ENCODE results near the gene LY6G6F. TPM values are rescaled to one million over a fixed set of nuclear protein-coding genes. Genes with fewer than 3 reads are reported as not detected.

Gene LY6G6F
- total RNA-seq, 1 donor, result not detected

GRCh38 chr6:31680226-31681134 is 26.2 kb upstream of the LY6G6F start, which contains the start of gene LY6G5C:
Gene LY6G5C, minus strand, starts transcription at chr6:31681067. Its CDS starts 694 bp downstream, at chr6:31680373.
- peak; percentile 92 for DNase-seq (ENCODE audit: low read depth)
- H3K4me3 ChIP-seq (ENCODE audit: low read depth, low read length), result peak within 1 kb of the TSS; percentile 60
- TF ChIP-seq, protein P1, sequence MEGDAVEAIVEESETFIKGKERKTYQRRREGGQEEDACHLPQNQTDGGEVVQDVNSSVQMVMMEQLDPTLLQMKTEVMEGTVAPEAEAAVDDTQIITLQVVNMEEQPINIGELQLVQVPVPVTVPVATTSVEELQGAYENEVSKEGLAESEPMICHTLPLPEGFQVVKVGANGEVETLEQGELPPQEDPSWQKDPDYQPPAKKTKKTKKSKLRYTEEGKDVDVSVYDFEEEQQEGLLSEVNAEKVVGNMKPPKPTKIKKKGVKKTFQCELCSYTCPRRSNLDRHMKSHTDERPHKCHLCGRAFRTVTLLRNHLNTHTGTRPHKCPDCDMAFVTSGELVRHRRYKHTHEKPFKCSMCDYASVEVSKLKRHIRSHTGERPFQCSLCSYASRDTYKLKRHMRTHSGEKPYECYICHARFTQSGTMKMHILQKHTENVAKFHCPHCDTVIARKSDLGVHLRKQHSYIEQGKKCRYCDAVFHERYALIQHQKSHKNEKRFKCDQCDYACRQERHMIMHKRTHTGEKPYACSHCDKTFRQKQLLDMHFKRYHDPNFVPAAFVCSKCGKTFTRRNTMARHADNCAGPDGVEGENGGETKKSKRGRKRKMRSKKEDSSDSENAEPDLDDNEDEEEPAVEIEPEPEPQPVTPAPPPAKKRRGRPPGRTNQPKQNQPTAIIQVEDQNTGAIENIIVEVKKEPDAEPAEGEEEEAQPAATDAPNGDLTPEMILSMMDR (IDR thresholded peaks at IDR 0.05; ENCODE audit: insufficient read depth, low read length), result peak; percentile 85

DNA sequence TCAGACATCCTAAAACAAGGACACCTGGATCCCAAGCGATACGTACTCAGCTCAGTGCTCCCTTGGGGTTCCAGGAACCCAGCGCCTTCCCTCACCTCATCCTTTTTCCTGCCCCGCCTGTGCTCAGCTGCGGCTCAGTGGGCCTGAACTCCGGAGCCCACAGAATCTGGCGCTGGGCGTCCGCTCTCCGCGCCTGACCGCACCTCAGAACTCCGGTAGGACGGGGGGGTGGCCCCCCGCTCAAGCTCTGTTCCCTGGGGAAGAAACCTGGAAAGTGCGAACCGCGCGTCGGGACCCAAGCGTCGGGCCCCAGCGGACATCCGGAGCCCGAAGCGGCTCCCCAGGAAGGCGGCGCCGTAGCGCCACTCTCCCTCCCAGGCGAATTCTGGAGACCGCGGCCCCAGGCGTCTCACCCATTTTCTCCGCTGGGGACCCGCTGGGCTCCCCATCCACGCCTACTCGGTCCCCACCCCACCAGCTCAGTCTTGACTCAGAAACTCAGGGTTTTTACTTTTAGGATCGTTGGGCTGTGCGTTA is 25.5 kb upstream of the LY6G6F start:
- TF ChIP-seq, protein P1 (IDR thresholded peaks at IDR 0.05; ENCODE audit: insufficient read depth, low read length), result peak; percentile 20
- DNase-seq (ENCODE audit: low read depth), result peak; percentile 24
- H3K4me3 ChIP-seq (ENCODE audit: low read depth, low read length), result peak overlapping the region; percentile 60

DNA sequence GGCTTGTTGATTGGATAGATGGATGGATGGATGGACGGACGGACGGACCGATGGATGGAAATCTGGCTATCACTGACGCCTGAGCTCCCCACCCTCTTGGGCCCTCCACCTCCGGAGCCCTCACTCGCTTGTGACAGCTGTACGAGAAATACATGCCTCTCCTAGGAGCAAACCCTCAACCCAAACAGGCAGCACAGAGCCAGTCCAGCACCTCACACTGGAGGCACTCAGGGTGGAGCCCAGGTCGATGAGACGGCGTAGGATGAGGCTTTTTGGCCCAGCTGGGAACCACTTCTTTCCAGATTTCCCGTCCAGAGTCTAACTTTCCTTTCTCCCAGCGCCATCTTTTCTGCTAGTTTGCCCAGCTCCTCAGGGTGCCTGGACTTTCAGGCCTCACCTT is 23.1 kb upstream of the LY6G6F start:
- TF ChIP-seq, protein P1 (IDR thresholded peaks at IDR 0.05; ENCODE audit: insufficient read depth, low read length), result no peak
- H3K4me3 ChIP-seq (ENCODE audit: low read depth, low read length), result no peak overlapping the region
- DNase-seq (ENCODE audit: low read depth), result no peak

DNA sequence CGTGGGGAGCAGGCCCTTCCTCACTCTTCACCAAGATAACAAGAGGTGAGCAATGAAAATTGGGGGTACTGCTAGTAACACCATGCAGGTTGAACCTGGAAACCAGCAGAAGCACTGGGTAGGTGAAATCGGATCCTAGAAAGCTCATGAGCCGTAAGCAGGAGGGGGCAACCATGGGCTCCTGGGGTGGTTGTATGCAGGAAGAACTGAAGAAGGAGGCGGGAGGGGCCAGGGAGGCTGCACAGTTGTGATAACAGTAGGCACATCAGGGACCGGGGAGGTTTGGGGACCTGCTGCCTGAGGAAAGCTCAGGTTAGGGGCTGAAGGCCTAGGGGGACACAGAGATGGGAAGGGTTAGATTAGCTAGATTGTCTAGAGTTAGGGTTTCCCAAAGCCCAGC is 20.2 kb upstream of the LY6G6F start:
- TF ChIP-seq, protein P1 (IDR thresholded peaks at IDR 0.05; ENCODE audit: insufficient read depth, low read length), result no peak
- no peak for DNase-seq (ENCODE audit: low read depth)

GRCh38 chr6:31687321-31687720 is 19.3 kb upstream of the LY6G6F start:
- H3K4me3 ChIP-seq (ENCODE audit: low read depth, low read length), result no peak overlapping the region
- TF ChIP-seq, protein P1 (IDR thresholded peaks at IDR 0.05; ENCODE audit: insufficient read depth, low read length), result no peak
- DNase-seq (ENCODE audit: low read depth), result no peak

More for the DNA sequence above, 20.2 kb upstream of the LY6G6F start:
- no peak overlapping the region for H3K4me3 ChIP-seq (ENCODE audit: low read depth, low read length)

DNA sequence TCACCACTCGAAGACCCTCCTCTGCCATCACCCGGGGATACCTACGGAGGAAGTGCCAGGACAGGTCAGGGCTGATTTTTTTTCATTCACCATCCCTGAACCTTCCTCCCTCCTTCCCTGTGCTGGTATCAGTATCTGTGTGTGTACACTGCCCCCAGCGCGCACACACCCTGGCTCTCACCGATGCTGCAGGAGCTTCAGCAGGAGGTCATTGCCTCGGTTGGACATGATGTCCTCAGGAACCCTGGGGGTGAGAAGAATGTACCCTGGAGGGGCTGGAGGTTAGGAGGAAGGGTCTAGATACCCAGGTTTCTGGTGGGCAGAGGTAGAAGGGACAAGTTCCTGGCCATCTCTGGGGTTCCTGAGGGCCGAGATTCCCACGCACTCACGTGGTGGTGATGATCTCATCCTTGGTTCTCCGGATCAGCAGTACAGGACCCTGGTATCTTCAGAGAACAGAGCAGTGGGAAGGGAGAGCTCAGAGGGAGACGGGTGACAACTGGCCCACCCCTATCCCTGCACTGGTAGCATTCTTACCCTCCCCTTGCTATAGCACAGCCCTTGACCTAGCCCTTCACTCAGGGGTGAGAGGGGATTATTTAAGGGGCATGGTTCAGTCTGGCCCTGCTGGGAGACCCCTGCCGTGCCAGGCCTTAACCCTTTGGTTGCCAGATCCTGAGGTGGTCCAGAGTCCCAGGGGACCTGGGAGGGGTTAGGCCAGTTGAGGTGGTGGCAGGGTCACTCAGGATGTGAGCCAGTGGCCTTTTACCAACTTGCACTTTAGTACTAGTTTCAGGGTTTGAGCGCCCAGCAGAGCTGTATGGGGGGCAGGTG is 18.6 kb upstream of the LY6G6F start:
- H3K4me3 ChIP-seq (ENCODE audit: low read depth, low read length), result no peak overlapping the region
- no peak for DNase-seq (ENCODE audit: low read depth)
- TF ChIP-seq, protein P1 (IDR thresholded peaks at IDR 0.05; ENCODE audit: insufficient read depth, low read length), result no peak

Measured in fibroblast of the aortic adventitia (primary cell).